CD1c-positive myeloid dendritic cell (primary cell): ENCODE results near the gene MYL9.

ENCODE experiments used
- DNase-seq: peaks from one replicate; pipeline ENCODE4 v3.0.0-alpha.2; 2016; ENCODE audit errors: extremely low spot score

MYL9 gene

GRCh38 chr20:36525620-36526365 is 15.5 kb upstream of the MYL9 start:
- no peak for DNase-seq

GRCh38 chr20:36526521-36527011 is 14.8 kb upstream of the MYL9 start:
- DNase-seq, result no peak

- no peak for DNase-seq
Observed at GRCh38 chr20:36527331-36528125, 13.8 kb upstream of the MYL9 start.

GRCh38 chr20:36528176-36528874 is 13.0 kb upstream of the MYL9 start:
- DNase-seq, result no peak

GRCh38 chr20:36528875-36529417 is 12.4 kb upstream of the MYL9 start:
- DNase-seq, result no peak

GRCh38 chr20:36532388-36532787 is 8.9 kb upstream of the MYL9 start:
- DNase-seq, result no peak

- DNase-seq, result no peak
Observed at GRCh38 chr20:36532822-36533221, 8.5 kb upstream of the MYL9 start.

- no peak for DNase-seq
Observed at GRCh38 chr20:36538026-36538722, 3.1 kb upstream of the MYL9 start.

GRCh38 chr20:36540551-36541211 is 638 bp upstream of the MYL9 start:
- DNase-seq, result peak; percentile 31

- DNase-seq, result no peak
Observed at GRCh38 chr20:36541768-36542488, 609 bp downstream of the MYL9 start.

GRCh38 chr20:36542516-36543183 is 1.3 kb downstream of the MYL9 start:
- no peak for DNase-seq

GRCh38 chr20:36543184-36544133 is 2.1 kb downstream of the MYL9 start:
- DNase-seq, result no peak

GRCh38 chr20:36544134-36545018 is 3.1 kb downstream of the MYL9 start:
- DNase-seq, result no peak

- no peak for DNase-seq
Observed at GRCh38 chr20:36546111-36546736, 4.9 kb downstream of the MYL9 start.

- no peak for DNase-seq
Observed at GRCh38 chr20:36547186-36548005, 6.1 kb downstream of the MYL9 start.

GRCh38 chr20:36548006-36548315 is 6.6 kb downstream of the MYL9 start:
- no peak for DNase-seq
